Kidney (tissue), 14 donors: ENCODE results near the gene UBAC2. TPM values are rescaled to one million over a fixed set of nuclear protein-coding genes. Genes with fewer than 3 reads are reported as not detected.

Experiments used
- DNase-seq, 5 donors: peaks; one replicate each; pipeline ENCODE4 v3.0.0-alpha.2; 2013 to 2020
- FAIRE-seq: peaks from 2 replicates; lab custom pipeline; 2012; peaks lifted over from hg19 to GRCh38; lab: Jason Lieb, UNC
- H3K27ac ChIP-seq, 2 donors: one replicate each; pipeline ENCODE4 v1.7.0; 2013; ENCODE audit warnings: low read depth in 2 of 2, low read length in 2 of 2, inconsistent platforms in 1 of 2
- H3K27me3 ChIP-seq: one replicate; pipeline ENCODE4 v1.7.1; 2013; ENCODE audit warnings: low read length, inconsistent platforms; ENCODE audit not compliant: control insufficient read depth, insufficient read depth
- H3K36me3 ChIP-seq, 3 donors: one replicate each; pipeline versions ENCODE4 v1.7.0 to v1.7.1; 2013; ENCODE audit warnings: low read length in 3 of 3, control low read depth in 1 of 3, inconsistent platforms in 1 of 3; ENCODE audit not compliant: insufficient read depth in 3 of 3, control insufficient read depth in 2 of 3
- H3K4me1 ChIP-seq, 3 donors: one replicate each; pipeline versions ENCODE4 v1.7.0 to v1.7.1; 2013; ENCODE audit warnings: low read length in 3 of 3, inconsistent platforms in 1 of 3, low read depth in 1 of 3; ENCODE audit not compliant: control insufficient read depth in 2 of 3, insufficient read depth in 2 of 3
- H3K4me3 ChIP-seq, 3 donors: one replicate each; pipeline versions ENCODE4 v1.7.0 to v1.8.1; 2013; ENCODE audit warnings: low read length in 3 of 3, control low read depth in 1 of 3, inconsistent platforms in 1 of 3
- H3K9ac ChIP-seq, 3 donors: one replicate each; pipeline versions ENCODE4 v1.7.0 to v1.7.1; 2013; ENCODE audit warnings: low read length in 3 of 3, control low read depth in 1 of 3, inconsistent platforms in 1 of 3
- H3K9me3 ChIP-seq, 3 donors: one replicate each; pipeline versions ENCODE4 v1.7.0 to v1.7.1; 2013; ENCODE audit warnings: low read length in 3 of 3, control low read depth in 1 of 3, inconsistent platforms in 1 of 3; ENCODE audit not compliant: control insufficient read depth in 2 of 3, insufficient read depth in 1 of 3
- CTCF ChIP-seq: IDR thresholded peaks from 3 replicates; pipeline ENCODE4 v1.5.1; 2012; ENCODE audit warnings: mild to moderate bottlenecking, moderate library complexity, borderline replicate concordance; ENCODE audit not compliant: insufficient read depth; ENCODE audit errors: extremely low read depth
- intact Hi-C: fragments of 100-400 bp; cut with DNase I; formaldehyde crosslinking; loops from one replicate; pipeline ENCODE4 v1.11.1; 2022
- polyA plus RNA-seq: library from polyadenylated mRNA; stranded (reverse); fragments of 350-450 nt; fragmentation: Illumina TruSeq; extraction: RNeasy Lipid Tissue Mini Kit (QIAGEN cat#74804); gene quantifications from one replicate; pipeline ENCODE4 v1.2.3, GENCODE V29; 2014; ENCODE audit warnings: low read depth, low replicate concordance; ENCODE audit not compliant: insufficient read depth
- total RNA-seq: library from RNA; stranded (reverse); fragmentation: NEBNext Ultra II Directional; extraction: Animal tissue kit (Norgen Biotek cat#: 25700); gene quantifications from one replicate; pipeline ENCODE4 v1.2.1, GENCODE V29; 2021
- donor health status: control.
- donor health status: control.
- donor health status: control.
- donor health status: control.
- donor health status: control.
- donor health status: DM: yes; HTN: yes; CAD: no.
- donor health status: Normal renal cell carcinoma (clear cell type).

UBAC2 gene
- total and polyA plus RNA-seq, 2 donors from 2014 or later = 61.8 to 77.5 TPM

- Histone ChIP-seq H3K9ac (no peak overlapping the region), H3K4me3 (no peak overlapping the region), H3K27me3 (no peaks in the 10 kb centered on the region), H3K36me3 (no peaks in the 10 kb centered on the region), H3K9me3 (peaks cover 0 to 7% (median 2%) of the 10 kb centered on the region in 3 donors), H3K27ac (no peak overlapping the region), H3K4me1 (peaks cover 0 to 5% (median 0%) of the 10 kb centered on the region in 3 donors)
- TF ChIP-seq CTCF = peak; percentile 71
- FAIRE-seq (peak; percentile 97), DNase-seq (peak in 2 of 5 donors; percentile 56 to 77)
- intact Hi-C loops = loop anchor here (5.0 to 10.0 kb wide), 2 partner anchors 95 to 168 kb away; no protein-coding TSS in a partner anchor
Measured at GRCh38 chr13:99269627-99270241, 69.1 kb downstream of the UBAC2 start.

GRCh38 chr13:99270518-99270917 lies 69.9 kb downstream of the UBAC2 start:
- H3K9me3 ChIP-seq = peaks cover 0 to 7% (median 2%) of the 10 kb centered on the region in 3 donors
- no peak overlapping the region for H3K27ac ChIP-seq
- no peaks in the 10 kb centered on the region for H3K27me3 ChIP-seq
- H3K9ac ChIP-seq = peak overlapping the region in 1 of 3 donors; percentile 4
- TF ChIP-seq CTCF = no peak
- H3K36me3 ChIP-seq = no peaks in the 10 kb centered on the region
- intact Hi-C loops = no loop called here
- H3K4me3 ChIP-seq = no peak overlapping the region
- no peak for FAIRE-seq
- peaks cover 0 to 7% (median 0%) of the 10 kb centered on the region in 3 donors for H3K4me1 ChIP-seq
- DNase-seq = no peak

- intact Hi-C loops = no loop called here
- TF ChIP-seq CTCF = no peak
- no peak overlapping the region for H3K27ac ChIP-seq
Measured at GRCh38 chr13:99271249-99271648, 70.6 kb downstream of the UBAC2 start.

More at GRCh38 chr13:99271249-99271648, 70.6 kb downstream of the UBAC2 start:
- H3K27me3 ChIP-seq = no peaks in the 10 kb centered on the region
- peaks cover 0 to 7% (median 0%) of the 10 kb centered on the region in 3 donors for H3K4me1 ChIP-seq
- no peaks in the 10 kb centered on the region for H3K36me3 ChIP-seq
- no peak overlapping the region for H3K4me3 ChIP-seq
- no peak overlapping the region for H3K9ac ChIP-seq
- peaks cover 0 to 7% (median 2%) of the 10 kb centered on the region in 3 donors for H3K9me3 ChIP-seq
- FAIRE-seq (no peak), DNase-seq (no peak)
